GM21526 (cell line): ENCODE data around the gene CCDC28A.

ENCODE experiments used
- ATAC-seq: cut with Tn5 transposase; IDR thresholded peaks from one replicate; pipeline ENCODE4 v1.9.1; 2021; ENCODE audit warnings: moderate library complexity; ENCODE audit not compliant: unreplicated experiment, low FRiP score

Gene CCDC28A

GRCh38 chr6:138795809-138796603 lies 22.4 kb downstream of the CCDC28A start, which contains the start of gene ECT2L:
Gene ECT2L (plus strand): TSS chr6:138796087. CDS start chr6:138813275, 17,188 bp downstream.
- ATAC-seq: no peak

- no peak for ATAC-seq
Observed at GRCh38 chr6:138796771-138797170, 23.2 kb downstream of the CCDC28A start.

- ATAC-seq: no peak
Observed at GRCh38 chr6:138797806-138798446, 24.4 kb downstream of the CCDC28A start.

GRCh38 chr6:138800377-138801150 lies 27.0 kb downstream of the CCDC28A start:
- ATAC-seq: no peak

GRCh38 chr6:138803331-138803730 lies 29.8 kb downstream of the CCDC28A start:
- no peak for ATAC-seq

- ATAC-seq: no peak
Observed at GRCh38 chr6:138803861-138804260, 30.3 kb downstream of the CCDC28A start.

- ATAC-seq: no peak
Observed at GRCh38 chr6:138805016-138805765, 31.6 kb downstream of the CCDC28A start.

- no peak for ATAC-seq
Observed at GRCh38 chr6:138806889-138807288, 33.3 kb downstream of the CCDC28A start.

GRCh38 chr6:138809677-138810076 lies 36.1 kb downstream of the CCDC28A start:
- ATAC-seq: no peak

GRCh38 chr6:138811866-138812265 lies 38.3 kb downstream of the CCDC28A start:
- ATAC-seq: no peak

- no peak for ATAC-seq
Observed at GRCh38 chr6:138814179-138814834, 40.7 kb downstream of the CCDC28A start.

GRCh38 chr6:138815221-138815620 lies 41.7 kb downstream of the CCDC28A start:
- no peak for ATAC-seq

GRCh38 chr6:138815797-138816528 lies 42.4 kb downstream of the CCDC28A start:
- peak; percentile 60 for ATAC-seq

- ATAC-seq: no peak
Observed at GRCh38 chr6:138817799-138818198, 44.2 kb downstream of the CCDC28A start.

GRCh38 chr6:138818496-138819194 lies 45.1 kb downstream of the CCDC28A start:
- peak; percentile 61 for ATAC-seq

GRCh38 chr6:138821519-138821918 lies 48.0 kb downstream of the CCDC28A start:
- ATAC-seq: no peak

- ATAC-seq: no peak
Observed at GRCh38 chr6:138824482-138825144, 51.0 kb downstream of the CCDC28A start.

GRCh38 chr6:138830248-138830647 lies 56.7 kb downstream of the CCDC28A start:
- no peak for ATAC-seq
